IMR-90 (cell line): ENCODE measurements around the gene CFAP161. TPM values are rescaled to one million over a fixed set of nuclear protein-coding genes. Genes with fewer than 3 reads are reported as not detected.

Experiments
- ATAC-seq: fragments of 200-7000 bp; cut with Tn5 transposase; 2 replicates; pipeline ENCODE4 v1.9.1; 2020; ENCODE audit warnings: low read depth, mild to moderate bottlenecking, moderate library complexity
- BruUV-seq: library from RNA; stranded (reverse); fragments of 400-500 nt; replicated peaks from 2 replicates; lab custom pipeline; 2021; lab: Mats Ljungman, UMichigan
- CTCF ChIA-PET: fragments of 300-600 bp; formaldehyde crosslinking; extraction: SDS; loops from one replicate; lab custom pipeline; 2021; ENCODE audit warnings: antibody characterized with exemption; lab: Yijun Ruan, JAX
- POLR2A ChIA-PET: fragments of 300-600 bp; sonication (Branson Sonifier 250); formaldehyde crosslinking; loops from one replicate; lab custom pipeline; 2022; ENCODE audit warnings: antibody characterized with exemption; ENCODE audit not compliant: unreplicated experiment; lab: Charles Lee
- DNase-seq: peaks from one replicate; pipeline ENCODE4 v3.0.0; 2013
- H2AFZ ChIP-seq: replicated peaks from 2 replicates; pipeline ENCODE3; 2013; ENCODE audit warnings: low read length, mild to moderate bottlenecking; ENCODE audit not compliant: poor library complexity
- H2AK5ac ChIP-seq: 2 replicates; pipeline ENCODE4 v1.6.1; 2013; ENCODE audit warnings: low read depth, low read length, inconsistent platforms
- H2AK9ac ChIP-seq: replicated peaks from 2 replicates; pipeline ENCODE3; 2013; ENCODE audit warnings: mild to moderate bottlenecking, low read depth, low read length, moderate library complexity; ENCODE audit not compliant: poor library complexity
- H2BK120ac ChIP-seq: 2 replicates; pipeline ENCODE4 v1.6.1; 2013; ENCODE audit warnings: low read depth, low read length, inconsistent platforms
- H2BK15ac ChIP-seq: 3 replicates; pipeline ENCODE4 v1.6.1; 2013; ENCODE audit warnings: low read depth, low read length, inconsistent platforms
- H2BK20ac ChIP-seq: 2 replicates; pipeline ENCODE4 v1.6.1; 2013; ENCODE audit warnings: low read depth, mild to moderate bottlenecking, inconsistent platforms, low read length, moderate library complexity
- H2BK5ac ChIP-seq: 2 replicates; pipeline ENCODE4 v1.6.1; 2013; ENCODE audit warnings: mild to moderate bottlenecking, low read depth, low read length, inconsistent platforms; ENCODE audit not compliant: poor library complexity, severe bottlenecking
- H3K14ac ChIP-seq: replicated peaks from 2 replicates; pipeline ENCODE4 v1.6.1; 2013; ENCODE audit warnings: low read depth, low read length, inconsistent platforms
- H3K18ac ChIP-seq: 2 replicates; pipeline ENCODE4 v1.6.1; 2013; ENCODE audit warnings: low read depth, low read length, control low read depth
- H3K23ac ChIP-seq: 2 replicates; pipeline ENCODE4 v1.6.1; 2013; ENCODE audit warnings: low read depth, low read length, inconsistent platforms
- H3K27ac ChIP-seq: 2 replicates; pipeline ENCODE4 v1.5.1; 2013; ENCODE audit warnings: mild to moderate bottlenecking, control low read depth, low read length; ENCODE audit not compliant: insufficient read depth
- H3K27me3 ChIP-seq: 2 replicates; pipeline ENCODE4 v1.6.1; 2013; ENCODE audit warnings: low read length; ENCODE audit not compliant: control insufficient read depth, insufficient read depth
- H3K36me3 ChIP-seq: 2 replicates; pipeline ENCODE4 v1.6.1; 2013; ENCODE audit warnings: low read length, mixed read lengths; ENCODE audit not compliant: control insufficient read depth, insufficient read depth
- H3K4ac ChIP-seq: 2 replicates; pipeline ENCODE4 v1.6.1; 2013; ENCODE audit warnings: low read depth, low read length, inconsistent platforms
- H3K4me1 ChIP-seq: 2 replicates; pipeline ENCODE4 v1.6.1; 2013; ENCODE audit warnings: low read length, mixed read lengths; ENCODE audit not compliant: control insufficient read depth, insufficient read depth
- H3K4me2 ChIP-seq: 2 replicates; pipeline ENCODE4 v1.6.1; 2013; ENCODE audit warnings: low read depth, mild to moderate bottlenecking, control low read depth, low read length, moderate library complexity
- H3K4me3 ChIP-seq: 2 replicates; pipeline ENCODE4 v1.5.1; 2013; ENCODE audit warnings: low read depth, mild to moderate bottlenecking, control low read depth, low read length, moderate library complexity; ENCODE audit not compliant: insufficient read depth
- H3K56ac ChIP-seq: 2 replicates; pipeline ENCODE4 v1.6.1; 2013; ENCODE audit warnings: low read length, inconsistent platforms; ENCODE audit not compliant: insufficient read depth; ENCODE audit errors: extremely low read depth
- H3K79me1 ChIP-seq, 2 experiments: 2 replicates each; pipeline ENCODE4 v1.6.1; 2013; ENCODE audit warnings: low read length in 2 of 2, inconsistent platforms in 1 of 2, low read depth in 1 of 2
- H3K9ac ChIP-seq: 2 replicates; pipeline ENCODE4 v1.6.1; 2013; ENCODE audit warnings: low read depth, low read length, control low read depth
- H3K9me1 ChIP-seq: 2 replicates; pipeline ENCODE4 v1.6.1; 2013; ENCODE audit warnings: low read length, inconsistent platforms; ENCODE audit not compliant: insufficient read depth
- H3K9me3 ChIP-seq: 2 replicates; pipeline ENCODE4 v1.6.1; 2013; ENCODE audit warnings: low read length; ENCODE audit not compliant: control insufficient read depth, insufficient read depth
- H4K20me1 ChIP-seq: 2 replicates; pipeline ENCODE4 v1.6.1; 2013; ENCODE audit warnings: low read length, inconsistent platforms; ENCODE audit not compliant: insufficient read depth
- H4K5ac ChIP-seq: 2 replicates; pipeline ENCODE4 v1.6.1; 2013; ENCODE audit warnings: mild to moderate bottlenecking, low read depth, low read length, control low read depth
- H4K8ac ChIP-seq, 2 experiments: 2 replicates each; pipeline ENCODE4 v1.6.1; 2013; ENCODE audit warnings: low read depth in 2 of 2, low read length in 2 of 2, control low read depth in 1 of 2, inconsistent platforms in 1 of 2
- H4K91ac ChIP-seq: 2 replicates; pipeline ENCODE4 v1.6.1; 2013; ENCODE audit warnings: low read depth, low read length, inconsistent platforms; ENCODE audit not compliant: insufficient read depth
- CEBPB ChIP-seq: IDR thresholded peaks from 2 replicates; pipeline ENCODE4 v1.6.1; 2012; ENCODE audit warnings: low read depth, low read length, improper control_type of control experiment
- ELK1 ChIP-seq: fragments of 150-350 bp; IDR thresholded peaks from 2 replicates; pipeline ENCODE4 v1.6.1; 2016; ENCODE audit warnings: low read depth, mild to moderate bottlenecking, low read length, moderate library complexity, borderline replicate concordance
- WGBS, 2 experiments: methylation state at CpG; one replicate each; pipeline versions ENCODE4 v1.1.5 to v1.1.7; 2013; ENCODE audit warnings: missing lambda C conversion rate in 2 of 2; ENCODE audit not compliant: insufficient read length in 1 of 2; ENCODE audit errors: extremely low coverage in 2 of 2; 5-methylcytosine and 5-hydroxymethylcytosine counted together
- dilution Hi-C: fragments of 300-500 bp; cut with HindIII; formaldehyde crosslinking; loops from one replicate; pipeline ENCODE4 v1.14.3; 2018; ENCODE audit warnings: low sequenced_read_pairs; ENCODE audit not compliant: unreplicated experiment
- in situ Hi-C: fragments of 300-500 bp; cut with MboI; formaldehyde crosslinking; loops from 3 replicates; pipeline ENCODE4 v1.14.3; 2019; ENCODE audit warnings: low sequenced_read_pairs, inconsistent platforms, mixed read lengths
- intact Hi-C: fragments of 100-400 bp; cut with micrococcal nuclease; formaldehyde crosslinking; loops from 2 replicates; pipeline ENCODE4 v1.10.0; 2022
- polyA plus RNA-seq, 3 experiments: library from polyadenylated mRNA; depleted of rRNA; stranded (reverse); fragments of >200 nt; gene quantifications; 2 replicates each; pipeline ENCODE4 v1.2.3, GENCODE V29; 2012; ENCODE audit warnings: low replicate concordance in 1 of 3
- total RNA-seq: library from RNA; depleted of rRNA; stranded (reverse); fragments of >200 nt; gene quantifications from 2 replicates; pipeline ENCODE4 v1.2.3, GENCODE V29; 2012

Gene CFAP161
- total and polyA plus RNA-seq, 2 of the 4 experiments (the other 2 are of a cell fraction): not detected

DNA sequence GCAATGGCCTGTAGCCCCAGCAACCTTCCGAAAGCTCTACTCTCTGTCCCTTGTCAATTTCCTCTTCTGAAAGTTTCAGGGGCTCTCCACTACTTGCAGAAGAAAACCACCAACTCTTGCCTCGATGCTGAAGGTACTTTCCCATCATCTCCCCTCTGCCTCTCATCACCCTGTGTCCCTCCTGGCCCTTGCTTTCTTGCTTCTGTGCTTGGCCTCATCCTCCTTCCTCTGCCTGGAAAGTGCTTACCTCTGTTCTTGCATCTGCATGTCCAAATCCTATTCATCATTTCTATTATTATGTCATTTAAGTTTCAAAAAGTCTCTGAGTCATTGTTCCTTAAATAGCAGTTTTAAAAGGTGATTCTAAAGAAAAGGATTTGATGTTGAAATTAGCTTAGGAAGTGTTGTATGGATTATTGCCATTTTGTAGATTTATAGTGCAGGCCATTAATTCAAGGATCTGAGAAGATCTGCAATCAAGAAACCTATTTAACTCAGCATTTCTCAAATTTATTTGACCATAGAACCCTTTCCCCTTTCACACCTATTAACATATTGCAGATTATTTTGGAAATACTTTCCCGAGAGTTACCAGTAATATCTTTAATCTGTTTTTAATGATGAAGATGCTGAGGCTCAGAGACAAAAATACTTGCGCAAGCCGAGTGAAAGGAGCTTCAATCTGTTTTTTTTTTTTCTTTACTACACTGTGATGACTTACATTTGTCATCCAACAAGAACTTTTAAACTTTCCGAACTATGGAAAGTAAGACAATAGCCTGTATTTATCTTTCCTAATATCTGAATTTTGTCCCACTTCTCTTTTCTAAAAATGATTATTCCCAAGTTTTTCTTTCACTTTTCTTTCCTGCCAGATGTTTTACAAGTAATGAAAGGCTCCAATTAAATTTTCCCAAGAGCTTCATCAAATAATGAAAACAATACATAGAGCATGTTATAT lies 22.3 kb upstream of the CFAP161 start:
- Histone ChIP-seq H3K4me1 (peaks cover 13% of the 10 kb centered on the region), H2AK5ac (peak overlapping the region; percentile 31; the same call in 1 of the 2 replicates), H3K27me3 (no peaks in the 10 kb centered on the region), H2BK5ac (no peak overlapping the region), H4K5ac (peak overlapping the region; percentile 49; the same call in 1 of the 2 replicates), H2BK20ac (no peak overlapping the region), H2BK120ac (peak overlapping the region; percentile 6; the same call in 1 of the 2 replicates), H3K4me2 (no peak overlapping the region), H2AK9ac (no peak overlapping the region), H3K9me1 (0 out of 2 replicates have a peak, but pooled peaks cover 7% of the 10 kb centered on the region), H3K18ac (0 out of 2 replicates have a peak overlapping the region, but pooled peaks have one; percentile 42), H3K79me1 (no peaks in the 10 kb centered on the region), H3K9me3 (no peaks in the 10 kb centered on the region), H4K8ac (no peak overlapping the region; a peak in 1 of 4 replicates), H2BK15ac (no peak overlapping the region), H3K56ac (no peak overlapping the region), H3K9ac (no peak overlapping the region), H3K36me3 (no peaks in the 10 kb centered on the region), H3K4ac (no peak overlapping the region), H4K91ac (peak overlapping the region; percentile 35), H3K4me3 (no peak overlapping the region), H2AFZ (no peak overlapping the region), H3K14ac (no peak overlapping the region), H3K23ac (no peak overlapping the region), H4K20me1 (no peaks in the 10 kb centered on the region), H3K27ac (no peak overlapping the region)
- 80% methylated on average over 2 of the region's 6 CpGs; no CpG with 5 or more reads in 1 of the 2 experiments for WGBS, 2 experiments
- in situ Hi-C loops: no loop called here
- intact Hi-C loops: no loop called here
- dilution Hi-C loops: no loop called here
- TF ChIP-seq CEBPB (0 out of 2 replicates have a peak, but pooled peaks have one; percentile 28), ELK1 (no peak)
- ChIA-PET POLR2A (no interaction called here), CTCF (interaction anchor here (0.6 to 4.4 kb wide), 6 partner anchors 41 to 462 kb away, joined by 3 to 34 read pairs (median 3); no protein-coding TSS in a partner anchor)
- ATAC-seq (no peak), DNase-seq (no peak)
- no TSS peak for BruUV-seq
